Endothelial cell (in vitro differentiated cells): ENCODE results near the gene MARCHF3. TPM values are rescaled to one million over a fixed set of nuclear protein-coding genes. Genes with fewer than 3 reads are reported as not detected.
"Not testable (repeated sequence)": the region's sequence is repeated elsewhere in the genome, so short reads cannot be mapped to it uniquely, and the experiment has no call there.

Experiments used
- DNase-seq: peaks from one replicate; pipeline ENCODE4 v3.0.0; 2021; ENCODE audit warnings: low spot score
- H3K27ac Mint-ChIP-seq: one replicate; pipeline ENCODE4 v1.8.0; 2021; ENCODE audit warnings: mixed read lengths, inconsistent platforms; ENCODE audit not compliant: unreplicated experiment
- H3K27me3 Mint-ChIP-seq: one replicate; pipeline ENCODE4 v1.8.0; 2021; ENCODE audit warnings: mild to moderate bottlenecking, moderate library complexity, mixed read lengths, inconsistent platforms; ENCODE audit not compliant: unreplicated experiment
- H3K36me3 Mint-ChIP-seq: one replicate; pipeline ENCODE4 v1.8.0; 2021; ENCODE audit warnings: mild to moderate bottlenecking, low read depth, mixed read lengths, inconsistent platforms; ENCODE audit not compliant: unreplicated experiment
- H3K4me1 Mint-ChIP-seq: one replicate; pipeline ENCODE4 v1.8.0; 2021; ENCODE audit warnings: mild to moderate bottlenecking, mixed read lengths, inconsistent platforms; ENCODE audit not compliant: unreplicated experiment
- H3K4me3 Mint-ChIP-seq: one replicate; pipeline ENCODE4 v1.8.0; 2021; ENCODE audit warnings: mild to moderate bottlenecking, mixed read lengths, inconsistent platforms; ENCODE audit not compliant: unreplicated experiment
- H3K9me3 Mint-ChIP-seq: one replicate; pipeline ENCODE4 v1.8.0; 2021; ENCODE audit warnings: mixed read lengths, inconsistent platforms; ENCODE audit not compliant: unreplicated experiment
- CTCF ChIP-seq: fragments of 200-600 bp; sonication (generic); IDR thresholded peaks from one replicate; pipeline ENCODE4 v1.5.0; 2021; ENCODE audit warnings: antibody characterized with exemption; ENCODE audit not compliant: unreplicated experiment
- total RNA-seq: library from RNA; stranded (reverse); fragmentation: NEBNext Ultra II Directional; extraction: Animal tissue kit (Norgen Biotek cat#: 25700); gene quantifications from one replicate; pipeline ENCODE4 v1.2.1, GENCODE V29; 2021; ENCODE audit not compliant: unreplicated experiment

MARCHF3 gene
- total RNA-seq, 1 donor from 2014 or later, result 47.9 TPM

DNA sequence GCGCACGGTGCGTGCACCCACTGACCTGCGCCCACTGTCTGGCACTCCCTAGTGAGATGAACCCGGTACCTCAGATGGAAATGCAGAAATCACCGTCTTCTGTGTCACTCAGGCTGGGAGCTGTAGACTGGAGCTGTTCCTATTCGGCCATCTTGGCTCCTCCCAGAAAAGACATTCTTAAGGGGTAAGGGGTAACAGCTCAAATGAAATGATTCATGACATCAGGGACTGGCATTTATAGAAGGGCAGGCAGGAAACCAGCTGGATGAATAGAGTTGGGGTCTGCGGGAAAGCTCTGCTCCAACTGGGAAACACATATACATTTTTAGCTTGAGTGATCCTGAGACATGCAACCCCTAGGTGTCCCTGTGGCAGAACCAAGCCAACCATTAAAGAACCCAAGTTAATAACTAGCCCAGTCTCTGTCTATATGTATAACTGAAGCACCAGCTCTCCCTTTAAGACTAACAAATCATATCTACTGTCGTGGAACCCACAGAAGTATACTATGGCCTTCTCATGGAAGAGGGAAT, 134.1 kb downstream of the MARCHF3 start:
- Mint-ChIP-seq H3K4me3 (peak overlapping the region; percentile 51), H3K4me1 (no peaks in the 10 kb centered on the region), H3K36me3 (peaks cover 40% of the 10 kb centered on the region), H3K9me3 (no peaks in the 10 kb centered on the region), H3K27me3 (no peaks in the 10 kb centered on the region), H3K27ac (no peak overlapping the region)
- no peak for TF ChIP-seq CTCF
- no peak for DNase-seq

DNA sequence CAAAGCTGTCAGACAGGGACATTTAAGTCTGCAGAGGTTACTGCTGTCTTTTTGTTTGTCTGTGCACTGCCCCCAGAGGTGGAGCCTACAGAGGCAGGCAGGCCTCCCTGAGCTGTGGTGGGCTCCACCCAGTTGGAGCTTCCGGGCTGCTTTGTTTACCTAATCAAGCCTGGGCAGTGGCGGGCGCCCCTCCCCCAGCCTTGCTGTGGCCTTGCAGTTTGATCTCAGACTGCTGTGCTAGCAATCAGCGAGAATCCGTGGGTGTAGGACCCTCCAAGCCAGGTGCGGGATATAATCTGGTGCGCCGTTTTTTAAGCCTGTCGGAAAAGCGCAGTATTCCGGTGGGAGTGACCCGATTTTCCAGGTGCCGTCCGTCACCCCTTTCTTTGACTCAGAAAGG, 134.6 kb downstream of the MARCHF3 start:
- not testable (repeated sequence) for H3K27ac Mint-ChIP-seq, H3K4me1 Mint-ChIP-seq, DNase-seq, H3K27me3 Mint-ChIP-seq, H3K9me3 Mint-ChIP-seq
- peak overlapping the region; percentile 51 for H3K4me3 Mint-ChIP-seq
- H3K36me3 Mint-ChIP-seq, result peaks cover 39% of the 10 kb centered on the region

DNA sequence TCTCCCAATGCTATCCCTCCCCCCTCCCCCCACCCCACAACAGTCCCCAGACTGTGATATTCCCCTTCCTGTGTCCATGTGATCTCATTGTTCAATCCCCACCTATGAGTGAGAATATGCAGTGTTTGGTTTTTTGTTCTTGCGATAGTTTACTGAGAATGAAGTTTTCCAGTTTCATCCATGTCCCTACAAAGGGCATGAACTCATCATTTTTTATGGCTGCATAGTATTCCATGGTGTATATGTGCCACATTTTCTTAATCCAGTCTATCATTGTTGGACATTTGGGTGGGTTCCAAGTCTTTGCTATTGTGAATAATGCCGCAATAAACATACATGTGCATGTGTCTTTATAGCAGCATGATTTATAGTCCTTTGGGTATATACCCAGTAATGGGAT, 139.9 kb downstream of the MARCHF3 start:
- H3K9me3 Mint-ChIP-seq, DNase-seq, H3K27ac Mint-ChIP-seq, H3K4me1 Mint-ChIP-seq, H3K27me3 Mint-ChIP-seq, H3K4me3 Mint-ChIP-seq: not testable (repeated sequence)
- peaks cover 17% of the 10 kb centered on the region for H3K36me3 Mint-ChIP-seq

DNA sequence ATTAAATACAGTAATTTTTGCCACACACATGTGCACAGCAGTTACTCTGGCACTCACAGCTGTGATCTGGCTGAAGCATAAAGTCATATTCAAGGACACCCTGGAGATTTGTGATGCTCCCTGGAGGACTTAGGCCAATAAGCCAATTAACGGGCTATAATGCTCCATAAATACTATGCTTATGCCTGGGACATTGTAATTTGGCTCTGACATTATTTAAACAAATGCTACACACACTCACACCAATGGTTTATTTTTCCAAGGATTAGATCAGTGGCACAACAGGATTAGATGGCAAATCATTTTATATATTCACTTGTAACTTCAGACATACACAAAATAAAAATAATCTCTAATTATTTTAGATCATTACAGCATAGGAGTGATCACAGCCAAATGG, 142.2 kb downstream of the MARCHF3 start:
- DNase-seq, result no peak
- TF ChIP-seq CTCF, result no peak
- Mint-ChIP-seq H3K4me1 (no peaks in the 10 kb centered on the region), H3K36me3 (peaks cover 14% of the 10 kb centered on the region), H3K4me3 (no peak overlapping the region), H3K27ac (no peak overlapping the region), H3K27me3 (peaks cover 8% of the 10 kb centered on the region), H3K9me3 (no peaks in the 10 kb centered on the region)

DNA sequence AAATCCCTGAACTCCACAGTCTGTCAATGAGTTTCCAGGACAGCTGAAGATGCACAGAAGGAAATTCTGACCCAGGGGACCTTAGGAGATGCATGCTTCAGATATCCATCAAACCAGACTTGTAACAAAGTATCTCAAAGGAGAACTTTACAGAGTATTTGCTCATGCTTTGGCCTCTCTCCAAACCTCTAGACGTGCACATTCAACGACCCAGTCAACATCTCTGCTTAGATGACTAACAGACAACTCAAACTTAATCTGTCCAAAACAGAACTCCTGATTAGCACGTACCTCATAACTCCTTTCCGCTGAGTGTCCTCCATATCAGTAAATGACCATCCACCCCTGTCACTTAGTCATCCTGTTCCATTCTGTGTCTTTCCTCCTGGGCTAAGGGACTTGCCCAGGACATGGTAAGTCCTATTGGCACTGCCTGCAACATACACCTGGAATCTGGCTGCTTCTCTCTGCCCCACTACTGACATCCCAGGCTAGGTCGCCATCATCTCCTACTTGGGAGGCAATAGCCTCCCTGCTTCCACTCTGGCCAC, 146.0 kb downstream of the MARCHF3 start:
- peak overlapping the region; percentile 53 for H3K27ac Mint-ChIP-seq
- no peaks in the 10 kb centered on the region for H3K4me1 Mint-ChIP-seq
- TF ChIP-seq CTCF, result no peak
- no peak overlapping the region for H3K4me3 Mint-ChIP-seq
- no peak for DNase-seq
- H3K27me3 Mint-ChIP-seq, result peaks cover 8% of the 10 kb centered on the region
- H3K9me3 Mint-ChIP-seq, result no peaks in the 10 kb centered on the region
- peaks cover 16% of the 10 kb centered on the region for H3K36me3 Mint-ChIP-seq

- Mint-ChIP-seq H3K4me1 (peaks cover 3% of the 10 kb centered on the region), H3K9me3 (no peaks in the 10 kb centered on the region), H3K36me3 (peaks cover 20% of the 10 kb centered on the region), H3K27me3 (peaks cover 8% of the 10 kb centered on the region), H3K27ac (no peak overlapping the region), H3K4me3 (no peak overlapping the region)
- no peak for TF ChIP-seq CTCF
- DNase-seq, result no peak
Observed at GRCh38 chr5:126883564-126884245, 146.7 kb downstream of the MARCHF3 start.
